ENCODE results near the gene ETNK2. TPM values are rescaled to one million over a fixed set of nuclear protein-coding genes. Genes with fewer than 3 reads are reported as not detected.

The ETNK2 gene
- total and polyA plus RNA-seq, 4 donors = 10.1 to 18.0 (median 14.4) TPM

DNA sequence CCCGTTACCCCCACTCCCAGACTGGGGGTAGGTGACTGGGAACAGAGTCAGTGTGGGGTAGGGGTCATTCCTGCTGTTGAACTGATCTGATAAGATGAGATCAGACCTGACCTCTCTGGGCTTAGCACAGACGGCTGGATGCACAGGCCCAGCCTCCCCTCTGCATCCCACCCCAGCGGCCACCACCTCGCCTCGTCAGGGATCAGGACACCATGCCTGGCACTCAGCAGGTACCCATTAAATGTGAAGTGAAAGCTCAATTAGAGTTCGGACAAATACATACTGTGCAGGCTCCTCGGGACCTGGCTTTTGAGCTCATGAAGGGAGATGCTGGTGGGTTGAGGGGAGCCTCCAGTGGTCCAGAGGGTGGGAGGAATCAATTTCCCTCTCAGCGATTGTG lies 63.2 kb downstream of the ETNK2 start:
- Histone ChIP-seq H3K27me3 (ENCODE audit: control insufficient read depth in 1 of 2, insufficient read depth in 2 of 2, low read length in 1 of 2) (no peaks in the 10 kb centered on the region), H3K9me3 (ENCODE audit: control insufficient read depth, low read length) (no peaks in the 10 kb centered on the region), H3K4me1 (ENCODE audit: control insufficient read depth in 1 of 2, insufficient read depth in 2 of 2, low read length in 2 of 2) (peaks cover 0 to 1% of the 10 kb centered on the region in 2 donors), H3K27ac (ENCODE audit: low read depth in 1 of 2, low read length in 2 of 2) (peak overlapping the region in 1 of 2 donors; percentile 32), H3K36me3 (ENCODE audit: control insufficient read depth in 1 of 2, insufficient read depth in 2 of 2, low read length in 1 of 2) (no peaks in the 10 kb centered on the region), H3K4me3 (ENCODE audit: low read length in 2 of 2) (no peak overlapping the region)
- DNase-seq (peak in 1 of 2 donors; percentile 57), ATAC-seq (ENCODE audit: low FRiP score) (no peak)
- intact Hi-C loops (cut with DNase I) = no loop called here
- 61 to 68% methylated on average over 8 of the region's 8 CpGs for WGBS, 2 donors

DNA sequence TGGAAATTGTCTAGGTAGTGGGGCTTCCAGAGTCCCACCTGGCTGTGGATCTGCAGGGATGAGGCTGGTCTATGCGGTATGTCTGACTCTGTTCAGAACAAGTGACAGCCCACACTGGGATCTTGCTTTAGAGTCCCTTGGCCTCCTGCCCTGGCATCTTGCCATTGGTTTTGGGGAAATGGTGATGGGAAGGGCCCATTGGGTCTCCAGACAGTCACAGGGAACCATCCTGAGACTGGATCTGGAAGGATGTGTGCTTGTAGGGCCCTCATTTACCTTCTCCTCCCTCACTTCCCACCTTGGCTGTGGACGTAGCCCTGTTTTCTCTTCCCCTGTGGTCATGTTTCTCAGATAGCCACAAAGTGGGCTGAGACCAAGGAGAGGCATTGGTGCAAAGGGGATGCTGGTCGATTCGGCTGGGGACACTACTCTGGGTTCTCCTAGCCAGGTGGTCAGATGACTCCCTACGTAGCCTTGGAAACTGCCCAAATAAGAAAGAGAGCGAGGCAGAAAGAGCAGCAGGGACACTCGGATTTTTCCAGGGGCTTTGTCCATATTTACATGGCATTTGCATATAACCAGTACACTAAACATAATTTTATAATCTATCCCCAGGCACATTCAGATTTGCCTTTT lies 63.8 kb downstream of the ETNK2 start:
- 63 to 67% methylated on average over 7 of the region's 7 CpGs for WGBS, 2 donors
- ATAC-seq (ENCODE audit: low FRiP score) (no peak), DNase-seq (peak in 1 of 2 donors; percentile 83)
- Histone ChIP-seq H3K27ac (ENCODE audit: low read depth in 1 of 2, low read length in 2 of 2) (no peak overlapping the region), H3K4me3 (ENCODE audit: low read length in 2 of 2) (no peak overlapping the region), H3K27me3 (ENCODE audit: control insufficient read depth in 1 of 2, insufficient read depth in 2 of 2, low read length in 1 of 2) (no peaks in the 10 kb centered on the region), H3K4me1 (ENCODE audit: control insufficient read depth in 1 of 2, insufficient read depth in 2 of 2, low read length in 2 of 2) (peaks cover 0 to 1% of the 10 kb centered on the region in 2 donors), H3K9me3 (ENCODE audit: control insufficient read depth, low read length) (no peaks in the 10 kb centered on the region), H3K36me3 (ENCODE audit: control insufficient read depth in 1 of 2, insufficient read depth in 2 of 2, low read length in 1 of 2) (no peaks in the 10 kb centered on the region)
- intact Hi-C loops (cut with DNase I) = no loop called here

DNA sequence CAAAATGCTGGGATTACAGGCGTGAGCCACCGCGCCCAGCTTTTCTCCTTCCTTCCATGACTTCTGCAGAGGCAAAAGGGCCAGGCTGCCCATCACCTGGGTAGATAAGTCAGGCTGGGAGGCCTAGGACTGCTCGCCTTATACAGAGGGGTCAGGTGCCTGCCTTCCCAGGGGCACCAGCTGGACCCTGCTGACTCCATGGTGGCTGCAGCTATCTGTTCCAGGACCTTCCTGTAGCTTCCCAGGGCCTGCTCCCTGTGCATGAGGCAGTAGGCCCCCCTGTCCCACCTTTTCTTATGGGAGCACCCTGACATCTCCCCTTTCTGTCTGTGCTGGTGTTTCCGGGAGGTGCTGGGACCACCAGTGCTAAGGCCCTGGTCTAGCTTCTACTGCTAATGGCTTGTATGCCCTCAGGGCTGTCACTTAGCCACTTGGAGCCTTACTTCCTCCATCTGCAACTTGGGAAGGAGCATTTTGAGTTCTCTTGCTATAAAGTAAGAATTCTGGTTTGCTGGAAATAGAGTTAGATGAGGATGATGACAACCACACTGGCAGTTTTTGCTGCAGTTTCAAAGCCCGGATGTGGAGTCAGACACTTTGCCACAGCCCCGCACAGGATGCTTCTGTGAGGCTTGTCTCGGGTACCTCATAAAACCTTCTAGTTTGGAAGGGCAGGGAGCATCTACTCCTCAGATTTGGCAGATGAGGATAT lies 64.5 kb downstream of the ETNK2 start:
- Histone ChIP-seq H3K27me3 (ENCODE audit: control insufficient read depth in 1 of 2, insufficient read depth in 2 of 2, low read length in 1 of 2) (no peaks in the 10 kb centered on the region), H3K27ac (ENCODE audit: low read depth in 1 of 2, low read length in 2 of 2) (no peak overlapping the region), H3K9me3 (ENCODE audit: control insufficient read depth, low read length) (no peaks in the 10 kb centered on the region), H3K4me3 (ENCODE audit: low read length in 2 of 2) (no peak overlapping the region), H3K4me1 (ENCODE audit: control insufficient read depth in 1 of 2, insufficient read depth in 2 of 2, low read length in 2 of 2) (peaks cover 0 to 1% of the 10 kb centered on the region in 2 donors), H3K36me3 (ENCODE audit: control insufficient read depth in 1 of 2, insufficient read depth in 2 of 2, low read length in 1 of 2) (no peaks in the 10 kb centered on the region)
- intact Hi-C loops (cut with DNase I) = no loop called here
- 81 to 90% methylated on average over 8 of the region's 8 CpGs for WGBS, 2 donors
- ATAC-seq (ENCODE audit: low FRiP score) = no peak
- peak in 1 of 2 donors; percentile 51 for DNase-seq

DNA sequence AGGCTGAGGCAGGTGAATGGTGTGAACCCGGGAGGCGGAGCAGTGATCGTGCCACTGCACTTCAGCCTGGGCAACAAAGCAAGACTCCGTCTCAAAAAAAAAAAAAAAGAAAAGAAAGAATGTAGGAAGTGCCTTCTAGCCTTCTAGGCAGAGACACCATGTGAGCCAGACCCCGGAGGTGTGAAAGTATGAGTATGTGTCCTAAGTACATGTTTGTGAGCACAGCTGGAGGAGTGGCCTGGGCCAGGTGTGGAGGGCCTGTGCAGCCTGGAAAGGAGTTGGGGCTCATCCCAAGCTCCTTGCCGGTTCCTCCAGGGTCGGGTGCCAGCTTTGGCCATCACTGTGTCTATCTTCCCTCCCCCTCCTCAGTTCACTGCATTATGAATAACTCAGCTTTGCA lies 66.0 kb downstream of the ETNK2 start:
- peak in 1 of 2 donors; percentile 46 for DNase-seq
- H3K36me3 ChIP-seq (ENCODE audit: control insufficient read depth in 1 of 2, insufficient read depth in 2 of 2, low read length in 1 of 2) = no peaks in the 10 kb centered on the region
- no peak overlapping the region for H3K27ac ChIP-seq (ENCODE audit: low read depth in 1 of 2, low read length in 2 of 2)
- H3K4me3 ChIP-seq (ENCODE audit: low read length in 2 of 2) = no peak overlapping the region
- intact Hi-C loops (cut with DNase I) = no loop called here
- no peak for ATAC-seq (ENCODE audit: low FRiP score)
- no peaks in the 10 kb centered on the region for H3K27me3 ChIP-seq (ENCODE audit: control insufficient read depth in 1 of 2, insufficient read depth in 2 of 2, low read length in 1 of 2)
- no peaks in the 10 kb centered on the region for H3K9me3 ChIP-seq (ENCODE audit: control insufficient read depth, low read length)
- peaks cover 0 to 1% of the 10 kb centered on the region in 2 donors for H3K4me1 ChIP-seq (ENCODE audit: control insufficient read depth in 1 of 2, insufficient read depth in 2 of 2, low read length in 2 of 2)
- WGBS, 2 donors = 71 to 78% methylated on average over 7 of the region's 7 CpGs

DNA sequence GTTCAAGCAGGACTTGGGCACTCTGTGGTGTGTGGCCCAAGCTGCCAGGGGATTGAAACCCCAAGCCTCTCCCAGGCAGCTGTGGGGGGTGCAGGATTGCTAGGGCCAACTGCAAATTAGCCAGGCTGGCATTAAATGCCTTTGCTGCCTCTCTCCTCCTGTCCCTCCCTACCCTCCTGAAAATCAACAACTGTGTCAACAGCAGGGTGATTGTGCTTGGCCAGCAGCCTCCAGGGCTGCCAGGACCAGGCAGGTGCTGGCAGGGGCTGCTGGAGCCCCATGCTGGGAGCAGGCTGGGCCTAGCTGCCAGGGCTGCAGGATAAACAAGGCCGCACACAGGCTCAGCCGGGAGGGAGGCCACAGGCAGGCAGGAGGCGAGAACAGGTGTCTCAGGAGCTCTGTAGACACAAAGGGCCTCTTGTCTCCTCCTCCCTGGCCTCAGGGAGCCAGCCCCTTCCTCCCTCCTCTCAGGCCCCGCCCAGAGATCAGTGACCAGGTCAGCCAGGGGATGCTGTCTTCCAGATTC lies 67.5 kb downstream of the ETNK2 start:
- no peak overlapping the region for H3K4me3 ChIP-seq (ENCODE audit: low read length in 2 of 2)
- ATAC-seq (ENCODE audit: low FRiP score) (peak; percentile 13), DNase-seq (peak in 1 of 2 donors; percentile 73)
- whole genome bisulfite sequencing, 2 donors = 31 to 34% methylated on average over 4 of the region's 4 CpGs
- intact Hi-C loops (cut with DNase I) = no loop called here
- peak overlapping the region in 1 of 2 donors; percentile 7 for H3K27ac ChIP-seq (ENCODE audit: low read depth in 1 of 2, low read length in 2 of 2)
- no peaks in the 10 kb centered on the region for H3K9me3 ChIP-seq (ENCODE audit: control insufficient read depth, low read length)
- no peaks in the 10 kb centered on the region for H3K27me3 ChIP-seq (ENCODE audit: control insufficient read depth in 1 of 2, insufficient read depth in 2 of 2, low read length in 1 of 2)
- no peaks in the 10 kb centered on the region for H3K36me3 ChIP-seq (ENCODE audit: control insufficient read depth in 1 of 2, insufficient read depth in 2 of 2, low read length in 1 of 2)
- peaks cover 0 to 3% of the 10 kb centered on the region in 2 donors for H3K4me1 ChIP-seq (ENCODE audit: control insufficient read depth in 1 of 2, insufficient read depth in 2 of 2, low read length in 2 of 2)

DNA sequence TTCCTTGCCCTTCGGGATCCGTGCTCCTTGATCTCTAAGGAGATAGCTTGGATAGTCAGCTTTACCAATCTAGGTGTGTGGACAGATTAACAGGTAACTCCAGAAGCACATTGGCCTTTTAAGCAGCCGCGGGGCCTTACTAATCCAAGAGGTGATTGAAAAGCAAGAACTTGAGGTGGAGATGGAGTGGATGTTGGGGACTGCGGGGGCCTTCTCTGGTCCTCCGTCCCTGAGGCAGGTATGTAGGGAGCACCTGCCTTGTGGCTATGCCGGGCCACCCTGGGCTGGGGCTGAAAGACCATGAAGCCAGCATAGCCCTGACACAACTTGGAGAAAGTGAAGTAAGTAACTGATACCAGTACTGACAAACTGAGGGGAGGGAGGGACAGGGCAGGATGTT lies 68.4 kb downstream of the ETNK2 start:
- H3K27ac ChIP-seq (ENCODE audit: low read depth in 1 of 2, low read length in 2 of 2) = peak overlapping the region in 1 of 2 donors; percentile 8
- peaks cover 0 to 2% of the 10 kb centered on the region in 2 donors for H3K4me1 ChIP-seq (ENCODE audit: control insufficient read depth in 1 of 2, insufficient read depth in 2 of 2, low read length in 2 of 2)
- WGBS, 2 donors = 94 to 95% methylated on average over 7 of the region's 7 CpGs
- no peaks in the 10 kb centered on the region for H3K27me3 ChIP-seq (ENCODE audit: control insufficient read depth in 1 of 2, insufficient read depth in 2 of 2, low read length in 1 of 2)
- intact Hi-C loops (cut with DNase I) = no loop called here
- H3K36me3 ChIP-seq (ENCODE audit: control insufficient read depth in 1 of 2, insufficient read depth in 2 of 2, low read length in 1 of 2) = no peaks in the 10 kb centered on the region
- ATAC-seq (ENCODE audit: low FRiP score) = no peak
- DNase-seq = peak in 1 of 2 donors; percentile 42
- H3K4me3 ChIP-seq (ENCODE audit: low read length in 2 of 2) = no peak overlapping the region
- H3K9me3 ChIP-seq (ENCODE audit: control insufficient read depth, low read length) = no peaks in the 10 kb centered on the region

DNA sequence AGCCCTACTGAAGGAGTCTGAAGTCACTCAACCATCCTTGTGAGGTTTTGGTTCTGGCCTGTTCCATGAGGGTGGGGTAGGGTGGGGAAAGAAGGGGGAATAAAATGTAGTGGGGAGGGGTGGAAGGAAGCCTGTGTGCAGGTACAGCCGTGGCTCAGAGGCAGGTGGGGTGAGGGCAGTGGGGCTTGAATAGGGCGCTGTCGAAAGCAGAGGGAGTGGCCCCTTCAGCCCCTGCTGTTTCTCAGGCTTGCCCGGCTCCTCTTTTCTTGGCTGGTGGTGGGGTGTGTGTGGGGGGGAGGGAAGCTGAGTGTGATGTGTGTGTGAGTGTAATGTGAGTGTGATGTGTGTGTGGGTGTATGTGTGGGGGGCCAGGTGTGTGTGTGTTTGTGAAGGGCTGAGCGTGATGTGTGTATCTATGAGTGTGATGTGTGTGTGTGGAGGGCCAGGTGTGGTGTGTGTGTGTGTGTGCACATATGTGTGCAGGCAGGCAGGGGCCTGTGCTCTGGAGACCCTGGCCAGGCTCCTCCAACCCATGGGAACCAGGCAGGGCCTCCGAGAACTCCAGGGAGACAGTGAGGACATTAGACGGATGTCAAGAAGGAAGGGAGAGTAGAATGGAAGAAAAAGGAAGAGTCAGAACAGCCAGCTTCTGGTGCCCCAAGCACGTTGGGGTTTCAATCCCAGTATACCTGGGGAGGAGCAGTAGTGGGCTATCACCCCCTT lies 69.9 kb downstream of the ETNK2 start:
- intact Hi-C loops (cut with DNase I) = no loop called here
- DNase-seq (peak in 1 of 2 donors; percentile 43), ATAC-seq (ENCODE audit: low FRiP score) (no peak)
- no peaks in the 10 kb centered on the region for H3K36me3 ChIP-seq (ENCODE audit: control insufficient read depth in 1 of 2, insufficient read depth in 2 of 2, low read length in 1 of 2)
- WGBS, 2 donors = 76 to 79% methylated on average over 7 to 8 of the region's 8 CpGs
- peaks cover 0 to 2% of the 10 kb centered on the region in 2 donors for H3K4me1 ChIP-seq (ENCODE audit: control insufficient read depth in 1 of 2, insufficient read depth in 2 of 2, low read length in 2 of 2)
- no peaks in the 10 kb centered on the region for H3K27me3 ChIP-seq (ENCODE audit: control insufficient read depth in 1 of 2, insufficient read depth in 2 of 2, low read length in 1 of 2)
- H3K9me3 ChIP-seq (ENCODE audit: control insufficient read depth, low read length) = no peaks in the 10 kb centered on the region
- peak overlapping the region in 1 of 2 donors; percentile 23 for H3K27ac ChIP-seq (ENCODE audit: low read depth in 1 of 2, low read length in 2 of 2)
- no peak overlapping the region for H3K4me3 ChIP-seq (ENCODE audit: low read length in 2 of 2)

DNA sequence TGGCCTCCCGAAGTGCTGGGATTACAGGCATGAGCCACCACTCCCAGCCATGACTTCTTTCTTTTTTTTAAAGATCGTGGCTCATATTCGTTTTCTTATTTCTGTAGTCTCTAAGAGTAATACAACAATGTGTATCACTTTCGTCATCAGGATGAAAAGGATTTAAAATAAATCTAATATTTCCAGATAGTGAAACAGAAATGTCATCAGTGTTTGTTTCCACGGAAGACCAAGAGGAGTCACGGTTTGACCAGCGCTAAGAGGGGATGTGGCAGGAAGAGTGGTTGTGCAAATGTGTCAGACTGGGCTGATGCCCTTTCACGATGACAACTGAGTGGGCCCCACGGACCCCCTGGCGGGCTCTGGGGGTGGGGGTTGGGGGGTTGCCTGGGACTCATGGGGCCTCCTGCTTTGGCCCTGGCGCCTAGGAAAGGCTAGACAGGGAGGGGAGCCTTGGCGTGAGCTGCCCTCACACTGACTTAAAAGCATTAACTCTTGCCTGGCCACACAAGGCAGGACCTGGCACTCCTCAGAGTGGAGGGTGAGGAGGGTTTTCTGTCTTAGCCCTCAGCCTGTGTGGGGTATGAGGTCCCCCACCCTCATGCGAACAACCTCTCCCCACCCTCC lies 70.6 kb downstream of the ETNK2 start:
- 18 to 28% methylated on average over 12 to 13 of the region's 13 CpGs for WGBS, 2 donors
- H3K4me1 ChIP-seq (ENCODE audit: control insufficient read depth in 1 of 2, insufficient read depth in 2 of 2, low read length in 2 of 2) = peaks cover 0 to 2% of the 10 kb centered on the region in 2 donors
- intact Hi-C loops (cut with DNase I) = no loop called here

More for the DNA sequence above, 70.6 kb downstream of the ETNK2 start:
- peak in 1 of 2 donors; percentile 64 for DNase-seq
- peak; percentile 8 for ATAC-seq (ENCODE audit: low FRiP score)
- Histone ChIP-seq H3K9me3 (ENCODE audit: control insufficient read depth, low read length) (no peaks in the 10 kb centered on the region), H3K36me3 (ENCODE audit: control insufficient read depth in 1 of 2, insufficient read depth in 2 of 2, low read length in 1 of 2) (no peaks in the 10 kb centered on the region), H3K27ac (ENCODE audit: low read depth in 1 of 2, low read length in 2 of 2) (no peak overlapping the region), H3K4me3 (ENCODE audit: low read length in 2 of 2) (no peak overlapping the region), H3K27me3 (ENCODE audit: control insufficient read depth in 1 of 2, insufficient read depth in 2 of 2, low read length in 1 of 2) (no peaks in the 10 kb centered on the region)
